GM23338 (cell line): Measurements from ENCODE around the gene LAMA1.

Experiments
- CREB1 ChIP-seq: fragments of 250-450 bp; sonication (Bioruptor Pico); IDR thresholded peaks from 2 replicates; pipeline ENCODE4 v1.5.0; 2020; ENCODE audit warnings: low read depth, mild to moderate bottlenecking, moderate library complexity
- ETS1 ChIP-seq: IDR thresholded peaks from 2 replicates; pipeline ENCODE4 v1.6.1; 2016; ENCODE audit warnings: antibody characterized with exemption
- EZH2 ChIP-seq: fragments of 200-600 bp; sonication (generic); IDR thresholded peaks from one replicate; pipeline ENCODE4 v1.8.0; 2017; ENCODE audit warnings: antibody characterized with exemption, mild to moderate bottlenecking, low read depth; ENCODE audit not compliant: unreplicated experiment
- EZH2phosphoT487 ChIP-seq: fragments of 200-600 bp; sonication (generic); IDR thresholded peaks from one replicate; pipeline ENCODE4 v1.8.1; 2018; ENCODE audit warnings: antibody characterized with exemption; ENCODE audit not compliant: unreplicated experiment
- JUNB ChIP-seq: IDR thresholded peaks from one replicate; pipeline ENCODE4 v1.6.1; 2016; ENCODE audit warnings: antibody characterized with exemption; ENCODE audit not compliant: unreplicated experiment
- POLR2AphosphoS5 ChIP-seq: IDR thresholded peaks from 2 replicates; pipeline ENCODE4 v1.6.1; 2016; ENCODE audit warnings: antibody characterized with exemption, low read depth
- ZNF114 ChIP-seq: fragments of 250-450 bp; sonication (Bioruptor Pico); IDR thresholded peaks from 2 replicates; pipeline ENCODE4 v1.5.0; 2020; ENCODE audit warnings: mild to moderate bottlenecking, moderate library complexity
- ZNF331 ChIP-seq: fragments of 250-450 bp; sonication (Bioruptor Pico); IDR thresholded peaks from 2 replicates; pipeline ENCODE4 v1.5.0; 2020; ENCODE audit warnings: low read depth, mild to moderate bottlenecking, moderate library complexity
- ZNF462 ChIP-seq: fragments of 250-450 bp; sonication (Bioruptor Pico); IDR thresholded peaks from 2 replicates; pipeline ENCODE4 v1.5.0; 2020; ENCODE audit warnings: mild to moderate bottlenecking, moderate library complexity
- TF ChIP-seq, protein P1 (sequence below), 2 experiments: fragments of 200-600 bp in 1 of 2; sonication (generic) in 1 of 2; conservative IDR thresholded peaks; 2 replicates each; pipeline versions ENCODE4 v1.5.1 to v1.6.1; 2016 to 2017; ENCODE audit warnings: antibody characterized with exemption in 2 of 2, low read depth in 2 of 2, mild to moderate bottlenecking in 2 of 2, moderate library complexity in 1 of 2
- TF ChIP-seq, protein P2 (sequence below): IDR thresholded peaks from one replicate; pipeline ENCODE4 v1.6.1; 2018; ENCODE audit warnings: antibody characterized with exemption; ENCODE audit not compliant: unreplicated experiment

DNA sequence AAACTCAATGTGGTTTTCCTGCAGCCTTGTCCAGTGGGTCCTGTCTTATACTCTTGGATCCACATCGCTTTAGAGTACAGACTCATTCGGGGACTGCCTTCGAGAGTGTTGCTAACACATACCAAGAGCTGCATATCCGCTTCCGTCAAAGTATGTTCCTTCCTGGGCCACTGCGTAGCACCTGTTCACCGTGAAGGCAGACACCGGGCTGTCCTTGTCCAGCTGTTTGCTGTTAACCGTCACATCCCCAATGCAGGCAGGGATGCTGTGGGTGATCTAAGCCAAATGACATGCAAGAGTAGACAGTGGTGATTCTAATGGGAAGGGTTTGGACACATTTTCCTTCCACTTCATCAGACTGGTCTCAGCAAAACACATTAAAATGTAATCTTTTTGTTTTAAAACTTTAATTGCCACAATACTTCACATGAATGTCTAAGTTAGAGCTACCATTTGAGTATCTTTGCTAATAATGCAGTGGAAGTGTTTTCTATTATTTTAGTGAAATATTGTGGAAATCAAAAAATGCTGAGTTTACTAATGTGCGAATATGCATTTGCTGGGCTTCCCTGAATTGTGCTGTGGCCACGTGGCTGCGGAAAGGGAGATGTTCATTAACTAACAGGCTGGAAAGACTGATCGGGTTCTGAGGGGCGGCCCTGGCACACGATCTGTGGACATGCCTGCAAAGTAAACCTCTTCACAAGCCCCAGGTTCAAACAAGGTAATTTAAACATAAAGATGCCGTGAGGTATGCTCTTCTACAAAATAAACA is 169.1 kb downstream of the LAMA1 start:
- TF ChIP-seq, protein P1, sequence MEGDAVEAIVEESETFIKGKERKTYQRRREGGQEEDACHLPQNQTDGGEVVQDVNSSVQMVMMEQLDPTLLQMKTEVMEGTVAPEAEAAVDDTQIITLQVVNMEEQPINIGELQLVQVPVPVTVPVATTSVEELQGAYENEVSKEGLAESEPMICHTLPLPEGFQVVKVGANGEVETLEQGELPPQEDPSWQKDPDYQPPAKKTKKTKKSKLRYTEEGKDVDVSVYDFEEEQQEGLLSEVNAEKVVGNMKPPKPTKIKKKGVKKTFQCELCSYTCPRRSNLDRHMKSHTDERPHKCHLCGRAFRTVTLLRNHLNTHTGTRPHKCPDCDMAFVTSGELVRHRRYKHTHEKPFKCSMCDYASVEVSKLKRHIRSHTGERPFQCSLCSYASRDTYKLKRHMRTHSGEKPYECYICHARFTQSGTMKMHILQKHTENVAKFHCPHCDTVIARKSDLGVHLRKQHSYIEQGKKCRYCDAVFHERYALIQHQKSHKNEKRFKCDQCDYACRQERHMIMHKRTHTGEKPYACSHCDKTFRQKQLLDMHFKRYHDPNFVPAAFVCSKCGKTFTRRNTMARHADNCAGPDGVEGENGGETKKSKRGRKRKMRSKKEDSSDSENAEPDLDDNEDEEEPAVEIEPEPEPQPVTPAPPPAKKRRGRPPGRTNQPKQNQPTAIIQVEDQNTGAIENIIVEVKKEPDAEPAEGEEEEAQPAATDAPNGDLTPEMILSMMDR (conservative IDR thresholded peaks at IDR 0.05; ENCODE audit: low read depth in 2 of 2), result no peak
- TF ChIP-seq JUNB, result no peak
- no peak for TF ChIP-seq EZH2
- TF ChIP-seq, protein P2, sequence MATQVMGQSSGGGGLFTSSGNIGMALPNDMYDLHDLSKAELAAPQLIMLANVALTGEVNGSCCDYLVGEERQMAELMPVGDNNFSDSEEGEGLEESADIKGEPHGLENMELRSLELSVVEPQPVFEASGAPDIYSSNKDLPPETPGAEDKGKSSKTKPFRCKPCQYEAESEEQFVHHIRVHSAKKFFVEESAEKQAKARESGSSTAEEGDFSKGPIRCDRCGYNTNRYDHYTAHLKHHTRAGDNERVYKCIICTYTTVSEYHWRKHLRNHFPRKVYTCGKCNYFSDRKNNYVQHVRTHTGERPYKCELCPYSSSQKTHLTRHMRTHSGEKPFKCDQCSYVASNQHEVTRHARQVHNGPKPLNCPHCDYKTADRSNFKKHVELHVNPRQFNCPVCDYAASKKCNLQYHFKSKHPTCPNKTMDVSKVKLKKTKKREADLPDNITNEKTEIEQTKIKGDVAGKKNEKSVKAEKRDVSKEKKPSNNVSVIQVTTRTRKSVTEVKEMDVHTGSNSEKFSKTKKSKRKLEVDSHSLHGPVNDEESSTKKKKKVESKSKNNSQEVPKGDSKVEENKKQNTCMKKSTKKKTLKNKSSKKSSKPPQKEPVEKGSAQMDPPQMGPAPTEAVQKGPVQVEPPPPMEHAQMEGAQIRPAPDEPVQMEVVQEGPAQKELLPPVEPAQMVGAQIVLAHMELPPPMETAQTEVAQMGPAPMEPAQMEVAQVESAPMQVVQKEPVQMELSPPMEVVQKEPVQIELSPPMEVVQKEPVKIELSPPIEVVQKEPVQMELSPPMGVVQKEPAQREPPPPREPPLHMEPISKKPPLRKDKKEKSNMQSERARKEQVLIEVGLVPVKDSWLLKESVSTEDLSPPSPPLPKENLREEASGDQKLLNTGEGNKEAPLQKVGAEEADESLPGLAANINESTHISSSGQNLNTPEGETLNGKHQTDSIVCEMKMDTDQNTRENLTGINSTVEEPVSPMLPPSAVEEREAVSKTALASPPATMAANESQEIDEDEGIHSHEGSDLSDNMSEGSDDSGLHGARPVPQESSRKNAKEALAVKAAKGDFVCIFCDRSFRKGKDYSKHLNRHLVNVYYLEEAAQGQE, result no peak
- TF ChIP-seq POLR2AphosphoS5, result no peak
- no peak for TF ChIP-seq ZNF462 (CRISPR knock-in tag)
- no peak for TF ChIP-seq ZNF331 (CRISPR knock-in tag)
- TF ChIP-seq EZH2phosphoT487, result no peak
- no peak for TF ChIP-seq ETS1
- no peak for TF ChIP-seq CREB1 (CRISPR knock-in tag)
- no peak for TF ChIP-seq ZNF114 (CRISPR knock-in tag)
